Cardiac fibroblast (primary cell): ENCODE data around the gene CDC16.

Experiments
- DNase-seq, 2 donors: peaks; one replicate each; pipeline versions ENCODE4 v3.0.0 to v3.0.0-alpha.2; 2010; ENCODE audit warnings: low read depth in 2 of 2
- H3K4me3 ChIP-seq, 2 donors: replicated peaks in 1 of 2; 1 replicate in 1 of 2; 2 replicates in 1 of 2; pipeline ENCODE4 v1.5.1; 2011; ENCODE audit warnings: low read depth in 2 of 2, low read length in 2 of 2, mild to moderate bottlenecking in 2 of 2, moderate library complexity in 1 of 2
- TF ChIP-seq, protein P1 (sequence below): IDR thresholded peaks from one replicate; pipeline ENCODE4 v1.5.1; 2011; ENCODE audit warnings: low read depth, mild to moderate bottlenecking, low read length, inconsistent platforms

The CDC16 gene

DNA sequence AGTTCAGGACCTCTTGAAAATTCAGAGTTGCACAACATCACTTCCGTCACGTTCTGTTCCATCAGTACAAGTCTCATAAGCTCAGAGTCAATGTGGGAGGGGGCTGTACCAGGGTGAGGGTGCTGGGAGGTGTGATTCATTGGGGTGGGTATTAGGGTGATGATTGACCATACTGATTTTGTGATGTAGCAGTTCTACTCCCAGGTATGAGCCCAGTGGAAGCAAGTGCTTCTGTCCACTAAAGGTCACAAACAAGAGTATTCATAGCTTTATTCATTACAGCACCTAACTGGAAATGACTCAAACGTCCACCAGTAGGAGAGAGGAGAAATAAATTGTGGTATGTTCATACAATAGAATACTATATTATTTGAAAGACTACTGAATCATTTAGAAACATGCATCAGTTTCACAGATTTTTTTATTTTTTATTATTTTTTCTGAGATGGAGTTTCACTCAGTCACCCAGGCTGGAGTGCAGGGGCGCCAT is 34.6 kb downstream of the CDC16 start:
- TF ChIP-seq, protein P1, sequence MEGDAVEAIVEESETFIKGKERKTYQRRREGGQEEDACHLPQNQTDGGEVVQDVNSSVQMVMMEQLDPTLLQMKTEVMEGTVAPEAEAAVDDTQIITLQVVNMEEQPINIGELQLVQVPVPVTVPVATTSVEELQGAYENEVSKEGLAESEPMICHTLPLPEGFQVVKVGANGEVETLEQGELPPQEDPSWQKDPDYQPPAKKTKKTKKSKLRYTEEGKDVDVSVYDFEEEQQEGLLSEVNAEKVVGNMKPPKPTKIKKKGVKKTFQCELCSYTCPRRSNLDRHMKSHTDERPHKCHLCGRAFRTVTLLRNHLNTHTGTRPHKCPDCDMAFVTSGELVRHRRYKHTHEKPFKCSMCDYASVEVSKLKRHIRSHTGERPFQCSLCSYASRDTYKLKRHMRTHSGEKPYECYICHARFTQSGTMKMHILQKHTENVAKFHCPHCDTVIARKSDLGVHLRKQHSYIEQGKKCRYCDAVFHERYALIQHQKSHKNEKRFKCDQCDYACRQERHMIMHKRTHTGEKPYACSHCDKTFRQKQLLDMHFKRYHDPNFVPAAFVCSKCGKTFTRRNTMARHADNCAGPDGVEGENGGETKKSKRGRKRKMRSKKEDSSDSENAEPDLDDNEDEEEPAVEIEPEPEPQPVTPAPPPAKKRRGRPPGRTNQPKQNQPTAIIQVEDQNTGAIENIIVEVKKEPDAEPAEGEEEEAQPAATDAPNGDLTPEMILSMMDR = no peak
- H3K4me3 ChIP-seq = no peak overlapping the region
- DNase-seq = no peak

DNA sequence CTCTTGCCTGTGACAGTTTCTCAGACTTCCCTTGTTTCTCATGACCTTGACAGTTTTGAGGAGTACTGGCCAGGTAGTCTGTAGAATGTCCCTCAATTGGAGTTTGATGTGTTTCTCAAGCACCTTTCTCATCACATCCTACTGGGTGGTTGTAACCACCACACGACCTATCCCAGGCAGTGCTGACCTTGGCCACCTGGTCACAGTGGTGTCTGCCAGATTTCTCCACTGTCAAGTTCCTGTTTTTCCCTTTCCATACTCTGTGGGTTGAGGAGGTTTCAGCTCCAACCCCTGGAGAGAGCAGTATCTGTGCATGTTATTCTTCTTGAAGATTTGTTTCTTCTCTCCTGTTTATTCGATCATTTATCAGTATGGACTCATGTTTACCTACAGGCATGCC is 38.3 kb downstream of the CDC16 start:
- TF ChIP-seq, protein P1 = no peak
- no peak for DNase-seq
- no peak overlapping the region for H3K4me3 ChIP-seq

DNA sequence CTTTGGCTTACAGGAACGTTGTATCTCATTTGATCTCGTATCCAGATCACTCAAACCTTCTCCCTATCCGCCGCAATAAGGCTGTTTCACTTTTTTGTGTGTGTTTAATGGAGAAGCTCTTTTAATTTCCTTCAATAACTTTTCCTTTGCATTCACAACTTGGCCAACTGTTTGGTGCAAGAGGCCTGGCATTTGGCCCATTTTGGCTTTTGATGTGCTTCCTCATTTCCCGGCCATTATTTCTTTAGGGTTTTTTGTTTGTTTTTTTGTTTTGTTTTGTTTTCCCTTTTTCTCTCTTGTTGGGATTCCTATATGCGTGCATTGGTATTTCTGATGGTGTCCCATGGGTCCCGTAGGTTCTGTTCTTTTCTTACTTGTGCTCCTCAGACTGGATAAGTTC is 40.6 kb downstream of the CDC16 start:
- H3K4me3 ChIP-seq = no peak overlapping the region
- TF ChIP-seq, protein P1 = no peak
- DNase-seq = peak in 1 of 2 donors; percentile 19

DNA sequence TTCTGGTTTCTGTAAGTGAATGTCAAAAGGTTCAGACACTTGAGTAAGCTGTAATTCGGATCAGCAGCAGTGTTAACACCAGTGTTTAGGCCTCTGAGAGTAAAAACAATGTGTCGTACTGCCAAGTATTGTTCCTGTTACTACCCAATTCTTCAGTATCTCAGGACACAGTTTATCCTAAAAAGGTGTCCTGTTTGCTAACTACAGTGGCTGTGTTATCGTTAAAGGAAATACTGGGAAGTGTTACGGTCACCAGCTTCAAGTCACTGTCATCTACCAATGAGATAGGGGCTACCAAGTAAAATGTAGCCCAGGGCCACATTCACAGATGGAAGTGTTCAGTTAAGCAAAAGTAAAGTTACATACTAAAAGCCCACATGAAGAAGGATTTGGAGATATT is 44.4 kb downstream of the CDC16 start:
- DNase-seq = no peak
- TF ChIP-seq, protein P1 = no peak
- H3K4me3 ChIP-seq = no peak overlapping the region

DNA sequence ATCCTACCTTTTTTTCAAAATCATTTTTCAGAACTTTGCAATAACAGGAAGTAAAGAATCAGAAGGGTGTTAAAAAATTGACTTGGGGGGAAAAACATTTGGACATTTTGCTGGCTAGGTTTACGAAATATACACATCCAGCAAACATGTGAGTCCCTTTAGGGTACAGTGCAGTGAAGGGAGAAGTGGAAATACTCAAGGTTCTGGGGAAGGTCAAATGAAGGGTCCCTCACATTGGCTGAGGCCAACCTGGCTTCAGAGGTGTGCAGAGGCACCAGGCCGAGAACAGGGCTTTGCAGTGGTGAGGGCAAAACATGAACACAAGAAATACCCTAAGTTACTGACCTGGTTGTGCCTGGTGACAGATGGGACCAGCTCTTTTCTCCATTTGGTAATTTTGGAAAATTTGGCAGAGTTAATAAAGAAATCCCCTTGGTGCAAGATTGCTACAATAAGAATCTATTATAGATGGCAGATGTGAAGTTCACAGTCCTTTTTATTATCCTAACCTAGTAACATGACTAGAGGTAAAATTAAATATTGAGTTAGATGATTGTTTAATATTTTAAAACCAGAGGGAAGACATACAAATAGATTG is 45.2 kb downstream of the CDC16 start:
- TF ChIP-seq, protein P1 = no peak
- H3K4me3 ChIP-seq = no peak overlapping the region
- no peak for DNase-seq

DNA sequence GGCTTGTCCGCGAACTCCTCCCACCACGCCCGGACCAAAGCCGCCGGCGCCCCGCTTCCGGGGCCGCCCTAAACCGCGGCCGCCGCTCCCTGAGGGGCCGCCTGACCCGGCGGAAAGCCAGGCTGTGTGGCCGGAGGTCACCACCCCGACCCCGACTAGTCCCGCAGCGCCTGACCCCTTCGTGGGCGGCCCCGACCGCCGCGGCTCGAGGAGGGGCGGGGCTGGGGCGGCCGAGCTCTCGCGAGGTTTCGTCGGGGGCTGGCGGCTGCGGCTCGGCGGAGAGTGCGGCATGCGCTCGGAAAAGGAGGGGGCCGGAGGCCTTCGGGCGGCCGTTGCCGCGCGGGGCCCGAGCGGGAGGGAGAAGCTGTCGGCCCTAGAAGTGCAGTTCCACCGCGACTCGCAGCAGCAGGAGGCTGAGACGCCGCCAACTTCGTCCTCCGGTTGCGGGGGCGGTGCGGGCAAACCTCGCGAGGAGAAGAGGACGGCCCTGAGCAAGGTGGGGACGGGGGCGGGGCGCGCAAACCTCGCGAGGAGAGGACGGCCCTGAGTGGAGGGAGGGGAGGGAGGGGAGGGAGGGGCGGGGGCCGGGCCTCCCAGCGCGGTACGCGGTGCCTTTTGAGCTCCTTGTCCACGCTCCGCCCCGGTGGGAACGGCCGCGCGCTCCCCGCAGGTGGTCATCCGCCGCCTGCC is 46.8 kb downstream of the CDC16 start, which contains the start of gene UPF3A:
Gene UPF3A (plus strand): TSS at position 251 of the 690 bp plus-strand sequence. CDS start 39 bp downstream, at position 290.
- TF ChIP-seq, protein P1 = no peak
- peak within 1 kb of the TSS; percentile 60 to 74 for H3K4me3 ChIP-seq
- DNase-seq = peak; percentile 95 to 96
